ENCODE measurements around the gene CDH12. TPM values are rescaled to one million over a fixed set of nuclear protein-coding genes. Genes with fewer than 3 reads are reported as not detected.

CDH12 gene
- total RNA-seq, 1 experiment from 2014 or later: not detected

DNA sequence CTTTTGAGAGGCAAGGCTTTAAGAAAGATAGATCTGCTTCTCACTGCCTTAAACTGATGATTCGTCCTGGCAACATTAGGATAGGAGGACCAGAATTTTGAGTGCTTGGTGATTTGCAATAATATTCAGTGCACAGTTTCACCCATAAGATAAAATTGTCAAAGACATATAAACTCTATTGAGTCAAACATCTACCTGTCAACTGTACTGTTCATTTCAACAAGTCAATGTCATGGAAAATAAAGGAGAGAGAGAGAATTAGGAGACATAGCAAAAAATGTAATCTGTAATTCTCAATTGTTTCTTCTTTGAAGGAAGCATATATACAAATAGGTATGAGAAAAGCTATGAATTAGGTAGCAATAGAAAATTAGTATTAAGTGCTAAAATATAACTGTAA is 237.2 kb downstream of the CDH12 start:
- ChIA-PET CTCF (no interaction called here), RAD21 (ENCODE audit: low non-redundant PET in 1 of 2, low total read pairs in 2 of 2, uncharacterized antibody in 2 of 2, unreplicated experiment in 2 of 2) (no interaction called here), POLR2A (no interaction called here)
- no peak for TF ChIP-seq ELF1 (IDR thresholded peaks at IDR 0.05; ENCODE audit: borderline replicate concordance, low read depth)
- TF ChIP-seq ZNF274 (IDR thresholded peaks at IDR 0.05; ENCODE audit: low read depth, low read length): no peak
- TF ChIP-seq, protein P1, sequence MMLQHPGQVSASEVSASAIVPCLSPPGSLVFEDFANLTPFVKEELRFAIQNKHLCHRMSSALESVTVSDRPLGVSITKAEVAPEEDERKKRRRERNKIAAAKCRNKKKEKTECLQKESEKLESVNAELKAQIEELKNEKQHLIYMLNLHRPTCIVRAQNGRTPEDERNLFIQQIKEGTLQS (IDR thresholded peaks at IDR 0.05): no peak
- no peak for TF ChIP-seq JUND (IDR thresholded peaks at IDR 0.05)
- TF ChIP-seq CBX3 (IDR thresholded peaks at IDR 0.05; ENCODE audit: low read depth): no peak
- no peak for TF ChIP-seq ZFX (IDR thresholded peaks at IDR 0.05)
- no peak for TF ChIP-seq RAD21 (IDR thresholded peaks at IDR 0.05; ENCODE audit: low read depth)
- TF ChIP-seq SRF (IDR thresholded peaks at IDR 0.05; ENCODE audit: low read depth): no peak
- TF ChIP-seq TCF7L2 (IDR thresholded peaks at IDR 0.05; ENCODE audit: borderline replicate concordance, extremely low read depth, insufficient read depth, insufficient read length): no peak
- no peak for TF ChIP-seq POLR2A (IDR thresholded peaks at IDR 0.05; ENCODE audit: borderline replicate concordance, extremely low read depth, insufficient read depth, insufficient read length)
- no peak for TF ChIP-seq FOSL1 (IDR thresholded peaks at IDR 0.05; ENCODE audit: low read depth)
- TF ChIP-seq, protein P2, sequence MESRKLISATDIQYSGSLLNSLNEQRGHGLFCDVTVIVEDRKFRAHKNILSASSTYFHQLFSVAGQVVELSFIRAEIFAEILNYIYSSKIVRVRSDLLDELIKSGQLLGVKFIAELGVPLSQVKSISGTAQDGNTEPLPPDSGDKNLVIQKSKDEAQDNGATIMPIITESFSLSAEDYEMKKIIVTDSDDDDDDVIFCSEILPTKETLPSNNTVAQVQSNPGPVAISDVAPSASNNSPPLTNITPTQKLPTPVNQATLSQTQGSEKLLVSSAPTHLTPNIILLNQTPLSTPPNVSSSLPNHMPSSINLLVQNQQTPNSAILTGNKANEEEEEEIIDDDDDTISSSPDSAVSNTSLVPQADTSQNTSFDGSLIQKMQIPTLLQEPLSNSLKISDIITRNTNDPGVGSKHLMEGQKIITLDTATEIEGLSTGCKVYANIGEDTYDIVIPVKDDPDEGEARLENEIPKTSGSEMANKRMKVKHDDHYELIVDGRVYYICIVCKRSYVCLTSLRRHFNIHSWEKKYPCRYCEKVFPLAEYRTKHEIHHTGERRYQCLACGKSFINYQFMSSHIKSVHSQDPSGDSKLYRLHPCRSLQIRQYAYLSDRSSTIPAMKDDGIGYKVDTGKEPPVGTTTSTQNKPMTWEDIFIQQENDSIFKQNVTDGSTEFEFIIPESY (IDR thresholded peaks at IDR 0.05; ENCODE audit: extremely low read depth, insufficient replicate concordance, low read length): no peak
- TF ChIP-seq, protein P3, sequence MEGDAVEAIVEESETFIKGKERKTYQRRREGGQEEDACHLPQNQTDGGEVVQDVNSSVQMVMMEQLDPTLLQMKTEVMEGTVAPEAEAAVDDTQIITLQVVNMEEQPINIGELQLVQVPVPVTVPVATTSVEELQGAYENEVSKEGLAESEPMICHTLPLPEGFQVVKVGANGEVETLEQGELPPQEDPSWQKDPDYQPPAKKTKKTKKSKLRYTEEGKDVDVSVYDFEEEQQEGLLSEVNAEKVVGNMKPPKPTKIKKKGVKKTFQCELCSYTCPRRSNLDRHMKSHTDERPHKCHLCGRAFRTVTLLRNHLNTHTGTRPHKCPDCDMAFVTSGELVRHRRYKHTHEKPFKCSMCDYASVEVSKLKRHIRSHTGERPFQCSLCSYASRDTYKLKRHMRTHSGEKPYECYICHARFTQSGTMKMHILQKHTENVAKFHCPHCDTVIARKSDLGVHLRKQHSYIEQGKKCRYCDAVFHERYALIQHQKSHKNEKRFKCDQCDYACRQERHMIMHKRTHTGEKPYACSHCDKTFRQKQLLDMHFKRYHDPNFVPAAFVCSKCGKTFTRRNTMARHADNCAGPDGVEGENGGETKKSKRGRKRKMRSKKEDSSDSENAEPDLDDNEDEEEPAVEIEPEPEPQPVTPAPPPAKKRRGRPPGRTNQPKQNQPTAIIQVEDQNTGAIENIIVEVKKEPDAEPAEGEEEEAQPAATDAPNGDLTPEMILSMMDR (IDR thresholded peaks at IDR 0.05 in 2 of 3, conservative IDR thresholded peaks at IDR 0.05 in 1 of 3; ENCODE audit: borderline replicate concordance in 1 of 3, insufficient read depth in 1 of 3, low read depth in 2 of 3, low read length in 2 of 3): no peak
- TF ChIP-seq SP1 (IDR thresholded peaks at IDR 0.05; ENCODE audit: low read depth): no peak
- TF ChIP-seq, protein P4, sequence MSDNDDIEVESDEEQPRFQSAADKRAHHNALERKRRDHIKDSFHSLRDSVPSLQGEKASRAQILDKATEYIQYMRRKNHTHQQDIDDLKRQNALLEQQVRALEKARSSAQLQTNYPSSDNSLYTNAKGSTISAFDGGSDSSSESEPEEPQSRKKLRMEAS (IDR thresholded peaks at IDR 0.05): no peak
- TF ChIP-seq, protein P5, sequence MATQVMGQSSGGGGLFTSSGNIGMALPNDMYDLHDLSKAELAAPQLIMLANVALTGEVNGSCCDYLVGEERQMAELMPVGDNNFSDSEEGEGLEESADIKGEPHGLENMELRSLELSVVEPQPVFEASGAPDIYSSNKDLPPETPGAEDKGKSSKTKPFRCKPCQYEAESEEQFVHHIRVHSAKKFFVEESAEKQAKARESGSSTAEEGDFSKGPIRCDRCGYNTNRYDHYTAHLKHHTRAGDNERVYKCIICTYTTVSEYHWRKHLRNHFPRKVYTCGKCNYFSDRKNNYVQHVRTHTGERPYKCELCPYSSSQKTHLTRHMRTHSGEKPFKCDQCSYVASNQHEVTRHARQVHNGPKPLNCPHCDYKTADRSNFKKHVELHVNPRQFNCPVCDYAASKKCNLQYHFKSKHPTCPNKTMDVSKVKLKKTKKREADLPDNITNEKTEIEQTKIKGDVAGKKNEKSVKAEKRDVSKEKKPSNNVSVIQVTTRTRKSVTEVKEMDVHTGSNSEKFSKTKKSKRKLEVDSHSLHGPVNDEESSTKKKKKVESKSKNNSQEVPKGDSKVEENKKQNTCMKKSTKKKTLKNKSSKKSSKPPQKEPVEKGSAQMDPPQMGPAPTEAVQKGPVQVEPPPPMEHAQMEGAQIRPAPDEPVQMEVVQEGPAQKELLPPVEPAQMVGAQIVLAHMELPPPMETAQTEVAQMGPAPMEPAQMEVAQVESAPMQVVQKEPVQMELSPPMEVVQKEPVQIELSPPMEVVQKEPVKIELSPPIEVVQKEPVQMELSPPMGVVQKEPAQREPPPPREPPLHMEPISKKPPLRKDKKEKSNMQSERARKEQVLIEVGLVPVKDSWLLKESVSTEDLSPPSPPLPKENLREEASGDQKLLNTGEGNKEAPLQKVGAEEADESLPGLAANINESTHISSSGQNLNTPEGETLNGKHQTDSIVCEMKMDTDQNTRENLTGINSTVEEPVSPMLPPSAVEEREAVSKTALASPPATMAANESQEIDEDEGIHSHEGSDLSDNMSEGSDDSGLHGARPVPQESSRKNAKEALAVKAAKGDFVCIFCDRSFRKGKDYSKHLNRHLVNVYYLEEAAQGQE (IDR thresholded peaks at IDR 0.05; ENCODE audit: low read depth): no peak
- no peak for TF ChIP-seq EGR1 (IDR thresholded peaks at IDR 0.05; ENCODE audit: low read depth)
- Histone ChIP-seq H3K36me3 (ENCODE audit: control insufficient read depth in 1 of 2, insufficient read depth in 2 of 2, low read length in 2 of 2) (no peaks in the 10 kb centered on the region), H3K4me2 (ENCODE audit: low read length) (no peak overlapping the region), H3K9me2 (ENCODE audit: insufficient read depth) (no peaks in the 10 kb centered on the region), H3K9me3 (ENCODE audit: control insufficient read depth in 1 of 2, insufficient read depth in 1 of 2, low read depth in 1 of 2, low read length in 2 of 2) (peaks cover 10 to 19% of the 10 kb centered on the region in 2 experiments; a peak in 2 of 4 replicates), H3K4me1 (ENCODE audit: control insufficient read depth in 1 of 2, insufficient read depth in 2 of 2, low read length in 2 of 2) (no peaks in the 10 kb centered on the region), H3K4me3 (replicated peaks in 1 of 2; ENCODE audit: low read depth in 1 of 2, low read length in 2 of 2) (no peak overlapping the region), H3K27ac (ENCODE audit: low read depth, low read length) (no peak overlapping the region), H2AFZ (ENCODE audit: low read depth, low read length, poor library complexity, severe bottlenecking) (no peak overlapping the region), H3K27me3 (ENCODE audit: insufficient read depth, low read length) (no peaks in the 10 kb centered on the region), H3K9ac (ENCODE audit: low read length) (no peak overlapping the region), H4K20me1 (ENCODE audit: insufficient read depth) (no peaks in the 10 kb centered on the region), H3K79me2 (ENCODE audit: insufficient read depth, low read length) (no peaks in the 10 kb centered on the region)
- BruUV-seq (replicated peaks): no TSS peak
- intact Hi-C loops (cut with micrococcal nuclease): no loop called here
- DNase-seq (ENCODE audit: low read depth, low spot score) (no peak), ATAC-seq (no peak)
